Esophagus squamous epithelium (tissue), 5 donors: ENCODE data around the gene RASGEF1C. TPM values are rescaled to one million over a fixed set of nuclear protein-coding genes. Genes with fewer than 3 reads are reported as not detected.

Experiments used
- DNase-seq: peaks from one replicate; lab custom pipeline; 2025; lab: John Stamatoyannopoulos, UW
- H3K27ac ChIP-seq, 4 donors: fragments of 200-600 bp; sonication (generic); one replicate each; pipeline ENCODE4 v1.5.1; 2016 to 2019; ENCODE audit warnings: mild to moderate bottlenecking in 1 of 4
- H3K27me3 ChIP-seq, 4 donors: fragments of 200-600 bp; sonication (generic); 1 replicate in 3 of 4; 2 replicates in 1 of 4; pipeline versions ENCODE4 v1.5.1 to v1.6.0; 2017 to 2021; ENCODE audit warnings: antibody characterized with exemption in 1 of 4
- H3K36me3 ChIP-seq, 3 donors: fragments of 200-600 bp; sonication (generic); one replicate each; pipeline ENCODE4 v1.5.1; 2016 to 2019
- H3K4me1 ChIP-seq, 3 donors: fragments of 200-600 bp; sonication (generic); one replicate each; pipeline ENCODE4 v1.5.1; 2017 to 2019
- H3K4me3 ChIP-seq, 4 donors: fragments of 200-600 bp; sonication (generic); 1 replicate in 3 of 4; 2 replicates in 1 of 4; pipeline ENCODE4 v1.5.1; 2016 to 2019; ENCODE audit warnings: mild to moderate bottlenecking in 2 of 4, moderate library complexity in 1 of 4
- H3K9me3 ChIP-seq, 3 donors: fragments of 200-600 bp; sonication (generic); one replicate each; pipeline ENCODE4 v1.5.1; 2016 to 2019
- POLR2A ChIP-seq, 4 donors: fragments of 450-650 bp; IDR thresholded peaks; one replicate each; pipeline ENCODE4 v1.6.1; 2017; ENCODE audit warnings: antibody characterized with exemption in 4 of 4, mild to moderate bottlenecking in 4 of 4, moderate library complexity in 3 of 4
- WGBS, 2 donors: methylation state at CpG; one replicate each; pipeline ENCODE4 v1.1.5; 2018; 5-methylcytosine and 5-hydroxymethylcytosine counted together
- intact Hi-C: fragments of 100-400 bp; cut with DNase I; formaldehyde crosslinking; loops from one replicate; pipeline ENCODE4 v1.15.0; 2022
- total RNA-seq, 4 donors: library from RNA; depleted of rRNA; stranded (reverse); fragments of >200 nt; gene quantifications; one replicate each; pipeline ENCODE4 v1.1.0, GENCODE V29; 2016
- TF ChIP-seq, protein P1 (sequence below), 6 experiments: fragments of 450-650 bp in 4 of 6; fragments of 200-600 bp in 2 of 6; sonication (generic) in 2 of 6; IDR thresholded peaks; one replicate each; pipeline ENCODE4 v1.5.1; 2016 to 2019; ENCODE audit warnings: antibody characterized with exemption in 6 of 6, mild to moderate bottlenecking in 4 of 6, moderate library complexity in 4 of 6
- donor health status: DM: yes; HTN: yes; CAD: no.

Gene RASGEF1C
- total RNA-seq, 4 donors from 2014 or later = 0.19 to 0.26 TPM; not detected in 2

DNA sequence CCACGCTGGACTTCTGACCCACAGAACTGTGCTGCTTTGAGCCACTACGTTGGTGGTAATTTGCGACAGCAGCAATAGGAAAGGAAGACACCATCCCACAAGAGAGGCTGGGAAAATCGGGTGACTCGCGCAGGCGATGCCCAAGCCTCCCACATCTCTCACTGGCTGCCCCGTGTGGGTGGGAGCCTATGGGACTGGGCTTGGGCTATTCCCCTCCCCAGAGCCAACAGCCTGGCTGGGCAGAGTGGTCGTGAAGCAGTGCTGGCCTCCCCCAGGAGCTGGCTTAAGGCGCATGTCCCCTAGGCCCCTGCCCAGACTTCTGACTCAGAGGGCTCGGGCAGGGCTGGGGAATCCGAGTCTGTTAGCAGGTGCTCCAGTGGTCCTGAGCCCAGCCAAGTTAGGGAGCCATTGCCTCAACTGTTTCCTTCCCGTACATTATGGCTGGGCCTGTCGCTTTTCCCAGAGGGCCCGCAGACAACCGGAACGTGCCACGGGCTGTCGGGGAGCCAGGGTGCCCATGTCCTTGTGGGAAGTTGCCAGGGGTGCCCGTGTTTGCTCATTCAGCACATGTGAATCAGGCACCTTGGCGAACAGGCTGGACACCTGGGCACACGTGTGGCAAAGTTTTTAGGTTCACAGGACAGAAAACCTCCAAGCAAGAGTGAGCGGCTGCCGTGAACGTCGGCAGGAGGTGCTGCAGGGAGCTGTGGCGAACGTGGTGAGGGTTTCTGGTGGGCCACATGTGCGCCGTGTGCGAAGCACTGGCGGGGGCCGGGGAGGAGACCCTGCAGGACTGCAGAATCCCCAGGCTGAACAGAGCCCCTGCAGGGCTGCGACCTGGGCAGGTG, 7.0 kb upstream of the RASGEF1C start:
- TF ChIP-seq, protein P1, sequence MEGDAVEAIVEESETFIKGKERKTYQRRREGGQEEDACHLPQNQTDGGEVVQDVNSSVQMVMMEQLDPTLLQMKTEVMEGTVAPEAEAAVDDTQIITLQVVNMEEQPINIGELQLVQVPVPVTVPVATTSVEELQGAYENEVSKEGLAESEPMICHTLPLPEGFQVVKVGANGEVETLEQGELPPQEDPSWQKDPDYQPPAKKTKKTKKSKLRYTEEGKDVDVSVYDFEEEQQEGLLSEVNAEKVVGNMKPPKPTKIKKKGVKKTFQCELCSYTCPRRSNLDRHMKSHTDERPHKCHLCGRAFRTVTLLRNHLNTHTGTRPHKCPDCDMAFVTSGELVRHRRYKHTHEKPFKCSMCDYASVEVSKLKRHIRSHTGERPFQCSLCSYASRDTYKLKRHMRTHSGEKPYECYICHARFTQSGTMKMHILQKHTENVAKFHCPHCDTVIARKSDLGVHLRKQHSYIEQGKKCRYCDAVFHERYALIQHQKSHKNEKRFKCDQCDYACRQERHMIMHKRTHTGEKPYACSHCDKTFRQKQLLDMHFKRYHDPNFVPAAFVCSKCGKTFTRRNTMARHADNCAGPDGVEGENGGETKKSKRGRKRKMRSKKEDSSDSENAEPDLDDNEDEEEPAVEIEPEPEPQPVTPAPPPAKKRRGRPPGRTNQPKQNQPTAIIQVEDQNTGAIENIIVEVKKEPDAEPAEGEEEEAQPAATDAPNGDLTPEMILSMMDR (IDR thresholded peaks at IDR 0.05) = no peak
- TF ChIP-seq POLR2A (IDR thresholded peaks at IDR 0.05) = no peak
- peaks cover 0 to 54% (median 13%) of the 10 kb centered on the region in 3 donors for H3K9me3 ChIP-seq
- H3K27ac ChIP-seq = no peak overlapping the region
- peaks cover 0 to 6% (median 0%) of the 10 kb centered on the region in 3 donors for H3K4me1 ChIP-seq
- intact Hi-C loops = no loop called here
- H3K27me3 ChIP-seq = peaks cover 0 to 23% (median 0%) of the 10 kb centered on the region in 4 donors
- H3K4me3 ChIP-seq = no peak overlapping the region
- 90% methylated on average over 14 to 24 of the region's 34 CpGs for WGBS, 2 donors
- DNase-seq = no peak
- no peaks in the 10 kb centered on the region for H3K36me3 ChIP-seq

DNA sequence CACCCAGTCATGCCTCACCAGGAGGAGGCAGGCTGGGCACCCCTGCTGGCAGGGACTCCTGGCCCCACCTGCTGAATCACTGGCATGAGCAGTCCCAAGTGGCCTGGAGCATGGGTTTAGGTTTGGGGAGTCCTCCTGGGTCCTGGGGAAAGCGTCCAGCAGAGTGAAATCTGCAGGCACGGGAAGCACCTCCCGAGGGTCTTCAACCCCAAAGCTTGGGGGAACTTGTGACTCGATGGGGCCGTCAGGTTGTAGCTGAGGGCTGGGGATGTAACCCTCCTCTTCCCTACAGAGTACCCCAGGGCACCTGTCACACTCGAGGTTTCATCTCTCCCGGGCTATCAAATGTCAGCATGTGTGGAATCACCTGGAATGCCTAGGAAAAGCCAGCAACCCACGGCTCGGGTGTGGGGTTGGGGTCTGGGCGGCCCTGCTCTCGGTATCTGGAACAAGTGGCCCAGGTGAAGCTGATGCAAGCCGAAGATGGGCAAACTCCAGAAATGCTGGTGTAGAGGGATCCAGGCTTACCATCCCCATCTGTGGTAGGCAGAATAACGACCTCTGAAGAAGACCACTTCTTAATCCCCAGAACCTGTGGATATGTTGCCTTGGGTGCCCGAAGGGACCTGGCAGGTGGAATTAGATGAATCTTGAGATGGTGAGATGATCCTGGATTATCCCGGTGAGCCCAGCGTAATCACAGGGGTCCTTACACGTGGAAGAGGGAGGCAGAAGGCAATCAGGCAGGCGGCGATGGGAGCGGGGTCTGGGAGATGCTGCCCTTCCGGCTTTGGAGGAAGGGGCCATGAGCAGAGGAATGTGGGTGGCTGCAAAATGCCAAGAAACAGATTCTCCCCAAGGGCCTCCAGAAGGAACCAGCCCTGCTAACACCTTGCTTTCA, 6.1 kb upstream of the RASGEF1C start:
- Histone ChIP-seq H3K36me3 (no peaks in the 10 kb centered on the region), H3K4me3 (no peak overlapping the region), H3K27me3 (peaks cover 0 to 31% (median 0%) of the 10 kb centered on the region in 4 donors), H3K9me3 (peaks cover 0 to 45% (median 10%) of the 10 kb centered on the region in 3 donors), H3K4me1 (peaks cover 0 to 6% (median 0%) of the 10 kb centered on the region in 3 donors), H3K27ac (no peak overlapping the region)
- intact Hi-C loops = no loop called here
- no peak for TF ChIP-seq POLR2A (IDR thresholded peaks at IDR 0.05)
- TF ChIP-seq, protein P1 (IDR thresholded peaks at IDR 0.05) = no peak
- DNase-seq = no peak
- WGBS, 2 donors = 91 to 93% methylated on average over 10 to 15 of the region's 21 CpGs

GRCh38 chr5:180213657-180214207, 4.7 kb upstream of the RASGEF1C start:
- Histone ChIP-seq H3K9me3 (peaks cover 0 to 31% (median 10%) of the 10 kb centered on the region in 3 donors), H3K27ac (no peak overlapping the region), H3K4me1 (peaks cover 0 to 10% (median 3%) of the 10 kb centered on the region in 3 donors), H3K36me3 (no peaks in the 10 kb centered on the region), H3K27me3 (peaks cover 0 to 42% (median 0%) of the 10 kb centered on the region in 4 donors), H3K4me3 (no peak overlapping the region)
- intact Hi-C loops = no loop called here
- WGBS, 2 donors = 74 to 79% methylated on average over 4 to 5 of the region's 5 CpGs
- no peak for DNase-seq
- TF ChIP-seq, protein P1 (IDR thresholded peaks at IDR 0.05) = no peak
- TF ChIP-seq POLR2A (IDR thresholded peaks at IDR 0.05) = no peak

DNA sequence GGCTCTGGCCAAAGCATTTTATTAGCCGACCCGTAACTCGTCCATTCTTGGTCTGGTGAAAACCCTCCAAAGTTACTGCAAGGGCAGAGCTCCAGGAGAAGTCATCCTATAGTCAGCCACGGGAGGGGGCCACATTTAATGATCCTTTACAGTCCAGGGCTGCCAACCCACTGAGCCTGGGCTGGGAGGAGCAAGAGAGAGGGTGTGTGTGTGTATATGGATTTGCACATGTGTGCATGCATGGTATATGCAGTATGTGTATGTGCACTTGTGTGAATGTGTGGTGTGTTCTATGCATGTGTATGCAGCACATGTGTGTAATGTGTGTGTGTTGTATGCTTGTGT, 4.2 kb upstream of the RASGEF1C start:
- 7 to 16% methylated on average over 4 of the region's 4 CpGs for WGBS, 2 donors
- TF ChIP-seq POLR2A (IDR thresholded peaks at IDR 0.05) = no peak
- TF ChIP-seq, protein P1 (IDR thresholded peaks at IDR 0.05) = no peak

More for the DNA sequence above, 4.2 kb upstream of the RASGEF1C start:
- no peaks in the 10 kb centered on the region for H3K36me3 ChIP-seq
- H3K4me3 ChIP-seq = no peak overlapping the region
- H3K27ac ChIP-seq = no peak overlapping the region
- intact Hi-C loops = no loop called here
- peaks cover 0 to 26% (median 10%) of the 10 kb centered on the region in 3 donors for H3K9me3 ChIP-seq
- H3K4me1 ChIP-seq = peaks cover 3 to 15% (median 6%) of the 10 kb centered on the region in 3 donors
- peaks cover 0 to 46% (median 1%) of the 10 kb centered on the region in 4 donors for H3K27me3 ChIP-seq
- no peak for DNase-seq
